COLO668 (cell line): Measurements from ENCODE around the gene FAM174C.

Experiments used
- DNase-seq: peaks from one replicate; lab custom pipeline; 2025; ENCODE audit not compliant: unreplicated experiment; lab: John Stamatoyannopoulos, UW

Gene FAM174C

GRCh38 chr19:1284979-1285736, 9.8 kb downstream of the FAM174C start:
- no peak for DNase-seq

- DNase-seq, result peak; percentile 20
Measured at GRCh38 chr19:1285737-1286360, 10.5 kb downstream of the FAM174C start, which contains the start of gene EFNA2. Gene EFNA2 (plus strand): TSS chr19:1285873. CDS start chr19:1286169, 296 bp downstream.

- DNase-seq, result no peak
Measured at GRCh38 chr19:1286487-1287353, 11.4 kb downstream of the FAM174C start.

GRCh38 chr19:1287354-1288225, 12.3 kb downstream of the FAM174C start:
- DNase-seq, result peak; percentile 23

GRCh38 chr19:1288226-1288612, 12.9 kb downstream of the FAM174C start:
- no peak for DNase-seq

GRCh38 chr19:1288833-1289685, 13.7 kb downstream of the FAM174C start:
- no peak for DNase-seq

- no peak for DNase-seq
Measured at GRCh38 chr19:1289686-1290025, 14.3 kb downstream of the FAM174C start.

- DNase-seq, result no peak
Measured at GRCh38 chr19:1290196-1290702, 14.9 kb downstream of the FAM174C start.

GRCh38 chr19:1290703-1291651, 15.6 kb downstream of the FAM174C start:
- no peak for DNase-seq

GRCh38 chr19:1291761-1292418, 16.6 kb downstream of the FAM174C start:
- no peak for DNase-seq

- DNase-seq, result no peak
Measured at GRCh38 chr19:1292419-1293151, 17.3 kb downstream of the FAM174C start.

- no peak for DNase-seq
Measured at GRCh38 chr19:1293782-1294604, 18.7 kb downstream of the FAM174C start.

GRCh38 chr19:1294688-1295087, 19.4 kb downstream of the FAM174C start:
- DNase-seq, result no peak

- DNase-seq, result no peak
Measured at GRCh38 chr19:1295169-1296012, 20.1 kb downstream of the FAM174C start.

GRCh38 chr19:1296078-1296477, 20.7 kb downstream of the FAM174C start:
- DNase-seq, result no peak
